IMR-90 (cell line): ENCODE data around the gene AGBL1. TPM values are rescaled to one million over a fixed set of nuclear protein-coding genes. Genes with fewer than 3 reads are reported as not detected.

ENCODE experiments used
- ATAC-seq: fragments of 200-7000 bp; cut with Tn5 transposase; 2 replicates; pipeline ENCODE4 v1.9.1; 2020; ENCODE audit warnings: low read depth, mild to moderate bottlenecking, moderate library complexity
- BruUV-seq: library from RNA; stranded (reverse); fragments of 400-500 nt; replicated peaks from 2 replicates; lab custom pipeline; 2021; lab: Mats Ljungman, UMichigan
- CTCF ChIA-PET: fragments of 300-600 bp; formaldehyde crosslinking; extraction: SDS; loops from one replicate; lab custom pipeline; 2021; ENCODE audit warnings: antibody characterized with exemption; lab: Yijun Ruan, JAX
- POLR2A ChIA-PET: fragments of 300-600 bp; sonication (Branson Sonifier 250); formaldehyde crosslinking; loops from one replicate; lab custom pipeline; 2022; ENCODE audit warnings: antibody characterized with exemption; ENCODE audit not compliant: unreplicated experiment; lab: Charles Lee
- DNase-seq: peaks from one replicate; pipeline ENCODE4 v3.0.0; 2013
- H2AFZ ChIP-seq: replicated peaks from 2 replicates; pipeline ENCODE3; 2013; ENCODE audit warnings: low read length, mild to moderate bottlenecking; ENCODE audit not compliant: poor library complexity
- H2AK5ac ChIP-seq: 2 replicates; pipeline ENCODE4 v1.6.1; 2013; ENCODE audit warnings: low read depth, low read length, inconsistent platforms
- H2AK9ac ChIP-seq: replicated peaks from 2 replicates; pipeline ENCODE3; 2013; ENCODE audit warnings: mild to moderate bottlenecking, low read depth, low read length, moderate library complexity; ENCODE audit not compliant: poor library complexity
- H2BK120ac ChIP-seq: 2 replicates; pipeline ENCODE4 v1.6.1; 2013; ENCODE audit warnings: low read depth, low read length, inconsistent platforms
- H2BK15ac ChIP-seq: 3 replicates; pipeline ENCODE4 v1.6.1; 2013; ENCODE audit warnings: low read depth, low read length, inconsistent platforms
- H2BK20ac ChIP-seq: 2 replicates; pipeline ENCODE4 v1.6.1; 2013; ENCODE audit warnings: low read depth, mild to moderate bottlenecking, inconsistent platforms, low read length, moderate library complexity
- H2BK5ac ChIP-seq: 2 replicates; pipeline ENCODE4 v1.6.1; 2013; ENCODE audit warnings: mild to moderate bottlenecking, low read depth, low read length, inconsistent platforms; ENCODE audit not compliant: poor library complexity, severe bottlenecking
- H3K14ac ChIP-seq: replicated peaks from 2 replicates; pipeline ENCODE4 v1.6.1; 2013; ENCODE audit warnings: low read depth, low read length, inconsistent platforms
- H3K18ac ChIP-seq: 2 replicates; pipeline ENCODE4 v1.6.1; 2013; ENCODE audit warnings: low read depth, low read length, control low read depth
- H3K23ac ChIP-seq: 2 replicates; pipeline ENCODE4 v1.6.1; 2013; ENCODE audit warnings: low read depth, low read length, inconsistent platforms
- H3K27ac ChIP-seq: 2 replicates; pipeline ENCODE4 v1.5.1; 2013; ENCODE audit warnings: mild to moderate bottlenecking, control low read depth, low read length; ENCODE audit not compliant: insufficient read depth
- H3K27me3 ChIP-seq: 2 replicates; pipeline ENCODE4 v1.6.1; 2013; ENCODE audit warnings: low read length; ENCODE audit not compliant: control insufficient read depth, insufficient read depth
- H3K36me3 ChIP-seq: 2 replicates; pipeline ENCODE4 v1.6.1; 2013; ENCODE audit warnings: low read length, mixed read lengths; ENCODE audit not compliant: control insufficient read depth, insufficient read depth
- H3K4ac ChIP-seq: 2 replicates; pipeline ENCODE4 v1.6.1; 2013; ENCODE audit warnings: low read depth, low read length, inconsistent platforms
- H3K4me1 ChIP-seq: 2 replicates; pipeline ENCODE4 v1.6.1; 2013; ENCODE audit warnings: low read length, mixed read lengths; ENCODE audit not compliant: control insufficient read depth, insufficient read depth
- H3K4me2 ChIP-seq: 2 replicates; pipeline ENCODE4 v1.6.1; 2013; ENCODE audit warnings: low read depth, mild to moderate bottlenecking, control low read depth, low read length, moderate library complexity
- H3K4me3 ChIP-seq: 2 replicates; pipeline ENCODE4 v1.5.1; 2013; ENCODE audit warnings: low read depth, mild to moderate bottlenecking, control low read depth, low read length, moderate library complexity; ENCODE audit not compliant: insufficient read depth
- H3K56ac ChIP-seq: 2 replicates; pipeline ENCODE4 v1.6.1; 2013; ENCODE audit warnings: low read length, inconsistent platforms; ENCODE audit not compliant: insufficient read depth; ENCODE audit errors: extremely low read depth
- H3K79me1 ChIP-seq, 2 experiments: 2 replicates each; pipeline ENCODE4 v1.6.1; 2013; ENCODE audit warnings: low read length in 2 of 2, inconsistent platforms in 1 of 2, low read depth in 1 of 2
- H3K9ac ChIP-seq: 2 replicates; pipeline ENCODE4 v1.6.1; 2013; ENCODE audit warnings: low read depth, low read length, control low read depth
- H3K9me1 ChIP-seq: 2 replicates; pipeline ENCODE4 v1.6.1; 2013; ENCODE audit warnings: low read length, inconsistent platforms; ENCODE audit not compliant: insufficient read depth
- H3K9me3 ChIP-seq: 2 replicates; pipeline ENCODE4 v1.6.1; 2013; ENCODE audit warnings: low read length; ENCODE audit not compliant: control insufficient read depth, insufficient read depth
- H4K20me1 ChIP-seq: 2 replicates; pipeline ENCODE4 v1.6.1; 2013; ENCODE audit warnings: low read length, inconsistent platforms; ENCODE audit not compliant: insufficient read depth
- H4K5ac ChIP-seq: 2 replicates; pipeline ENCODE4 v1.6.1; 2013; ENCODE audit warnings: mild to moderate bottlenecking, low read depth, low read length, control low read depth
- H4K8ac ChIP-seq, 2 experiments: 2 replicates each; pipeline ENCODE4 v1.6.1; 2013; ENCODE audit warnings: low read depth in 2 of 2, low read length in 2 of 2, control low read depth in 1 of 2, inconsistent platforms in 1 of 2
- H4K91ac ChIP-seq: 2 replicates; pipeline ENCODE4 v1.6.1; 2013; ENCODE audit warnings: low read depth, low read length, inconsistent platforms; ENCODE audit not compliant: insufficient read depth
- BHLHE40 ChIP-seq: fragments of 150-350 bp; IDR thresholded peaks from 2 replicates; pipeline ENCODE4 v1.6.1; 2016; ENCODE audit warnings: mild to moderate bottlenecking, low read depth, low read length
- CEBPB ChIP-seq: IDR thresholded peaks from 2 replicates; pipeline ENCODE4 v1.6.1; 2012; ENCODE audit warnings: low read depth, low read length, improper control_type of control experiment
- CHD1 ChIP-seq: IDR thresholded peaks from 2 replicates; pipeline ENCODE4 v1.6.1; 2012; ENCODE audit warnings: low read depth, low read length, improper control_type of control experiment
- FOS ChIP-seq: fragments of 150-350 bp; IDR thresholded peaks from 2 replicates; pipeline ENCODE4 v1.6.1; 2016; ENCODE audit warnings: low read depth, low read length
- MAFK ChIP-seq: IDR thresholded peaks from 2 replicates; pipeline ENCODE4 v1.6.1; 2012; ENCODE audit warnings: low read depth, low read length, improper control_type of control experiment
- MAZ ChIP-seq: IDR thresholded peaks from 2 replicates; pipeline ENCODE4 v1.6.1; 2012; ENCODE audit warnings: low read depth, mild to moderate bottlenecking, low read length, improper control_type of control experiment, moderate library complexity, borderline replicate concordance
- MXI1 ChIP-seq: IDR thresholded peaks from 2 replicates; pipeline ENCODE4 v1.6.1; 2012; ENCODE audit warnings: low read depth, mild to moderate bottlenecking, low read length, moderate library complexity, borderline replicate concordance
- NFE2L2 ChIP-seq: fragments of 150-350 bp; IDR thresholded peaks from 2 replicates; pipeline ENCODE4 v1.6.1; 2016; ENCODE audit warnings: low read depth, mild to moderate bottlenecking, low read length
- POLR2A ChIP-seq: IDR thresholded peaks from 2 replicates; pipeline ENCODE4 v1.6.1; 2012; ENCODE audit warnings: mild to moderate bottlenecking, low read depth, low read length
- RAD21 ChIP-seq: IDR thresholded peaks from 2 replicates; pipeline ENCODE4 v1.6.1; 2012; ENCODE audit warnings: low read length, improper control_type of control experiment
- RCOR1 ChIP-seq: IDR thresholded peaks from 2 replicates; pipeline ENCODE4 v1.6.1; 2012; ENCODE audit warnings: mild to moderate bottlenecking, low read length, improper control_type of control experiment; ENCODE audit not compliant: insufficient replicate concordance
- RFX5 ChIP-seq: IDR thresholded peaks from 2 replicates; pipeline ENCODE4 v1.8.0; 2012; ENCODE audit warnings: low read depth, mild to moderate bottlenecking, low read length, moderate library complexity
- SMC3 ChIP-seq: fragments of 150-350 bp; IDR thresholded peaks from 2 replicates; pipeline ENCODE4 v1.6.1; 2016; ENCODE audit warnings: low read depth, mild to moderate bottlenecking, antibody characterized with exemption, low read length, moderate library complexity
- WGBS, 2 experiments: methylation state at CpG; one replicate each; pipeline versions ENCODE4 v1.1.5 to v1.1.7; 2013; ENCODE audit warnings: missing lambda C conversion rate in 2 of 2; ENCODE audit not compliant: insufficient read length in 1 of 2; ENCODE audit errors: extremely low coverage in 2 of 2; 5-methylcytosine and 5-hydroxymethylcytosine counted together
- dilution Hi-C: fragments of 300-500 bp; cut with HindIII; formaldehyde crosslinking; loops from one replicate; pipeline ENCODE4 v1.14.3; 2018; ENCODE audit warnings: low sequenced_read_pairs; ENCODE audit not compliant: unreplicated experiment
- in situ Hi-C: fragments of 300-500 bp; cut with MboI; formaldehyde crosslinking; loops from 3 replicates; pipeline ENCODE4 v1.14.3; 2019; ENCODE audit warnings: low sequenced_read_pairs, inconsistent platforms, mixed read lengths
- intact Hi-C: fragments of 100-400 bp; cut with micrococcal nuclease; formaldehyde crosslinking; loops from 2 replicates; pipeline ENCODE4 v1.10.0; 2022
- polyA plus RNA-seq, 3 experiments: library from polyadenylated mRNA; depleted of rRNA; stranded (reverse); fragments of >200 nt; gene quantifications; 2 replicates each; pipeline ENCODE4 v1.2.3, GENCODE V29; 2012; ENCODE audit warnings: low replicate concordance in 1 of 3
- total RNA-seq: library from RNA; depleted of rRNA; stranded (reverse); fragments of >200 nt; gene quantifications from 2 replicates; pipeline ENCODE4 v1.2.3, GENCODE V29; 2012
- TF ChIP-seq, protein P1 (sequence below): conservative IDR thresholded peaks from 2 replicates; pipeline ENCODE4 v1.5.1; 2012; ENCODE audit warnings: mild to moderate bottlenecking, low read depth, low read length, improper control_type of control experiment
- TF ChIP-seq, protein P2 (sequence below): fragments of 150-350 bp; IDR thresholded peaks from 2 replicates; pipeline ENCODE4 v1.6.1; 2017; ENCODE audit warnings: mild to moderate bottlenecking, antibody characterized with exemption, low read length, low read depth

AGBL1 gene
- total and polyA plus RNA-seq, 2 of the 4 experiments (the other 2 are of a cell fraction), result not detected

DNA sequence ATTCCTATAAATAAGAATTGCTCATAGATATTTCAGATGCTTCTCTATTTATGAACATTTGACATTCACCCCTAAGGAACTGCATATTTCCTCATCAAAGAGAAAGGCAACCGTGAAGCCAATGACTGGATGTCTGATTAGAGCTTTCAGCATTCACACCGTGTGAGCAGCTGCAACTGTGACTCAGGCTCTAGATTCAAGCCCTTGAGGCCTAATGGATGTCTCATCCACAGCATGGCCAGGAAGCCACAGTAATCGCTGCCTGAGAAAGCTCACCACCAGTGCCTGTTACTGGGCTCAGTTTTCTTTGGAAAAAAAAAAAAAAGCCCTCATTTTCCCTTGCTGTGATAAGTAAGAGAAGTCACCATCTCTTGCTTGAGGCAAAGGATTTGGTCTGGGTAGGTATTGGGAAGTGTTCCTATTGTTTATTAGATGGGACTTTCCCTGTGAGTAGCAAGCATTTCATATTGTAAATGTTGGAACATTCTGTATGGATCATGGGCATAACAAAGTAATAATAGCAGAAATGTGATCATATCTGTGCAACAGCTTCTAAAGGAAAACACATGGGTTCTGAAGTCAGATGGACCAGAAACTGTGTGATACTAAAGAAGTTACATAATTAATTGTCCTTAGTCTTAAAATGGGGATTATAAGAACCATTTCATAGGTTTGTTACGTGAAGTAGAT lies 783.7 kb downstream of the AGBL1 start:
- Histone ChIP-seq H3K18ac (no peak overlapping the region), H3K9me1 (no peaks in the 10 kb centered on the region), H3K4me2 (no peak overlapping the region), H2BK5ac (no peak overlapping the region), H3K23ac (no peak overlapping the region), H3K14ac (no peak overlapping the region), H2AK9ac (no peak overlapping the region), H3K27me3 (no peaks in the 10 kb centered on the region), H2BK20ac (no peak overlapping the region), H3K79me1 (no peaks in the 10 kb centered on the region), H2BK120ac (no peak overlapping the region), H2AK5ac (no peak overlapping the region), H3K36me3 (no peaks in the 10 kb centered on the region), H4K8ac (no peak overlapping the region), H3K27ac (no peak overlapping the region), H4K20me1 (no peaks in the 10 kb centered on the region), H3K4me1 (no peaks in the 10 kb centered on the region), H3K4ac (no peak overlapping the region), H4K5ac (no peak overlapping the region), H4K91ac (no peak overlapping the region), H3K4me3 (no peak overlapping the region), H3K56ac (no peak overlapping the region), H2BK15ac (no peak overlapping the region), H3K9me3 (peaks cover 14% of the 10 kb centered on the region), H3K9ac (no peak overlapping the region), H2AFZ (no peak overlapping the region)
- in situ Hi-C loops, result no loop called here
- dilution Hi-C loops, result no loop called here
- ChIA-PET CTCF (no interaction called here), POLR2A (no interaction called here)
- DNase-seq (no peak), ATAC-seq (no peak)
- intact Hi-C loops, result no loop called here
- BruUV-seq, result no TSS peak
- TF ChIP-seq RFX5 (no peak), MXI1 (no peak), FOS (no peak), RCOR1 (no peak), RAD21 (no peak), MAFK (no peak), POLR2A (no peak), CHD1 (no peak), MAZ (no peak), SMC3 (no peak), NFE2L2 (no peak), BHLHE40 (no peak), CEBPB (no peak)
- TF ChIP-seq, protein P1, sequence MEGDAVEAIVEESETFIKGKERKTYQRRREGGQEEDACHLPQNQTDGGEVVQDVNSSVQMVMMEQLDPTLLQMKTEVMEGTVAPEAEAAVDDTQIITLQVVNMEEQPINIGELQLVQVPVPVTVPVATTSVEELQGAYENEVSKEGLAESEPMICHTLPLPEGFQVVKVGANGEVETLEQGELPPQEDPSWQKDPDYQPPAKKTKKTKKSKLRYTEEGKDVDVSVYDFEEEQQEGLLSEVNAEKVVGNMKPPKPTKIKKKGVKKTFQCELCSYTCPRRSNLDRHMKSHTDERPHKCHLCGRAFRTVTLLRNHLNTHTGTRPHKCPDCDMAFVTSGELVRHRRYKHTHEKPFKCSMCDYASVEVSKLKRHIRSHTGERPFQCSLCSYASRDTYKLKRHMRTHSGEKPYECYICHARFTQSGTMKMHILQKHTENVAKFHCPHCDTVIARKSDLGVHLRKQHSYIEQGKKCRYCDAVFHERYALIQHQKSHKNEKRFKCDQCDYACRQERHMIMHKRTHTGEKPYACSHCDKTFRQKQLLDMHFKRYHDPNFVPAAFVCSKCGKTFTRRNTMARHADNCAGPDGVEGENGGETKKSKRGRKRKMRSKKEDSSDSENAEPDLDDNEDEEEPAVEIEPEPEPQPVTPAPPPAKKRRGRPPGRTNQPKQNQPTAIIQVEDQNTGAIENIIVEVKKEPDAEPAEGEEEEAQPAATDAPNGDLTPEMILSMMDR, result no peak
- TF ChIP-seq, protein P2, sequence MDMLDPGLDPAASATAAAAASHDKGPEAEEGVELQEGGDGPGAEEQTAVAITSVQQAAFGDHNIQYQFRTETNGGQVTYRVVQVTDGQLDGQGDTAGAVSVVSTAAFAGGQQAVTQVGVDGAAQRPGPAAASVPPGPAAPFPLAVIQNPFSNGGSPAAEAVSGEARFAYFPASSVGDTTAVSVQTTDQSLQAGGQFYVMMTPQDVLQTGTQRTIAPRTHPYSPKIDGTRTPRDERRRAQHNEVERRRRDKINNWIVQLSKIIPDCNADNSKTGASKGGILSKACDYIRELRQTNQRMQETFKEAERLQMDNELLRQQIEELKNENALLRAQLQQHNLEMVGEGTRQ, result no peak
- WGBS, 2 experiments, result no CpG with 5 or more reads among the region's 4 CpGs
